ENCODE measurements around the gene TNS3.

DNA sequence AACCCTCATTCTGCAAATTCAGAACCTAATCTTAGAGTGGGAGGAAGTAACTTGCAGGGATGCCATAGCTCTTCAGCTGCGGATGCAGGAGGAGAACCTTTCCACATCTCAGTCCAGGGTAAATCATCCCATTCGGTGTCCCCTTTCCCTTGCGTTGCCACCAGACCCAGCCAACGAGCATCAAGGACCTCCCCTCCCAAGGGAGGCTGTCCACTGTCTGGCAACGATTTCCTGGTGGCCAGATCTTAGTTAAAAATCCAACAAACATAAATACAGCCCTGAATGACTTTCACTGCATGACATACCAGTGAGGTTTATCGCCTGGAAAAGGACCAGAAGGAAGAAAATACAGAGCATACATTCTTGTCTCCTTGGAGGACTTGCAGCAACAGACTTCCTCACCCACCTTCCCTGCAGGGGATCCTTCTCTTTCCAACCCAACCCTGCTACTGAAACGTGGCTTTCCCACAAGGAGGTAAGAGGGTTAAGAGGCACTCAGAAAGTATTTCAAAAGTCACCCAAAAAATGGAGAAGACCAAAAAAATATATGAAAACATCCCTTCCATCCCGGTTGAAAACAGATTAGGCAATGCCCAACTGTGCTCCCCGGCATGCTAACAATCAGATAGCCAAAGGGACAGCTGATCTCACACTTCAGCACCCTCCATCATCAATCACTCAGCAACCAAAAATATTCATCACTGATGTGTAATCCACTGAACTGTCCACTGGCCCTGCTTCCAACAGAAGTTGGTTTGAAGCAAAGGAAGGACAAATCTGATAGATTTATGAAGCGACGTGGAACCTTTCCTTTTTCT, 206.6 kb downstream of the TNS3 start:
- TF ChIP-seq, protein P1, sequence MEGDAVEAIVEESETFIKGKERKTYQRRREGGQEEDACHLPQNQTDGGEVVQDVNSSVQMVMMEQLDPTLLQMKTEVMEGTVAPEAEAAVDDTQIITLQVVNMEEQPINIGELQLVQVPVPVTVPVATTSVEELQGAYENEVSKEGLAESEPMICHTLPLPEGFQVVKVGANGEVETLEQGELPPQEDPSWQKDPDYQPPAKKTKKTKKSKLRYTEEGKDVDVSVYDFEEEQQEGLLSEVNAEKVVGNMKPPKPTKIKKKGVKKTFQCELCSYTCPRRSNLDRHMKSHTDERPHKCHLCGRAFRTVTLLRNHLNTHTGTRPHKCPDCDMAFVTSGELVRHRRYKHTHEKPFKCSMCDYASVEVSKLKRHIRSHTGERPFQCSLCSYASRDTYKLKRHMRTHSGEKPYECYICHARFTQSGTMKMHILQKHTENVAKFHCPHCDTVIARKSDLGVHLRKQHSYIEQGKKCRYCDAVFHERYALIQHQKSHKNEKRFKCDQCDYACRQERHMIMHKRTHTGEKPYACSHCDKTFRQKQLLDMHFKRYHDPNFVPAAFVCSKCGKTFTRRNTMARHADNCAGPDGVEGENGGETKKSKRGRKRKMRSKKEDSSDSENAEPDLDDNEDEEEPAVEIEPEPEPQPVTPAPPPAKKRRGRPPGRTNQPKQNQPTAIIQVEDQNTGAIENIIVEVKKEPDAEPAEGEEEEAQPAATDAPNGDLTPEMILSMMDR (IDR thresholded peaks at IDR 0.05) = no peak
- TF ChIP-seq POLR2A (IDR thresholded peaks at IDR 0.05) = no peak

All from uterus (tissue), 2 donors.